Endothelial cell of umbilical vein (primary cell): ENCODE results near the gene IQGAP1.

Source experiments
- CTCF ChIP-seq, 2 donors: IDR thresholded peaks; 1 replicate in 1 of 2; 2 replicates in 1 of 2; pipeline ENCODE4 v1.5.1; 2011; ENCODE audit warnings: low read length in 2 of 2, mild to moderate bottlenecking in 2 of 2, moderate library complexity in 2 of 2, control low read depth in 1 of 2, inconsistent platforms in 1 of 2, low read depth in 1 of 2; ENCODE audit not compliant: insufficient read depth in 1 of 2; ENCODE audit errors: extremely low read depth in 1 of 2
- EZH2 ChIP-seq: IDR thresholded peaks from 2 replicates; pipeline ENCODE4 v1.6.1; 2012; ENCODE audit warnings: borderline replicate concordance, low read depth, mild to moderate bottlenecking, moderate library complexity, low read length, inconsistent platforms; ENCODE audit not compliant: severe bottlenecking
- MYC ChIP-seq: IDR thresholded peaks from one replicate; pipeline ENCODE4 v1.6.1; 2011; ENCODE audit warnings: mild to moderate bottlenecking, low read depth, low read length
- POLR2A ChIP-seq: IDR thresholded peaks from 2 replicates; pipeline ENCODE4 v1.6.1; 2012; ENCODE audit warnings: low read depth, mild to moderate bottlenecking, control low read depth, low read length

GRCh38 chr15:90382320-90382719 lies 5.7 kb upstream of the IQGAP1 start:
- TF ChIP-seq EZH2 (no peak), CTCF (IDR thresholded peaks at IDR 0.05; ENCODE audit: extremely low read depth in 1 of 2, insufficient read depth in 1 of 2, low read depth in 1 of 2, low read length in 2 of 2) (no peak), POLR2A (no peak), MYC (no peak)
